ENCODE results near the gene PSMB11. TPM values are rescaled to one million over a fixed set of nuclear protein-coding genes. Genes with fewer than 3 reads are reported as not detected.
A peak's percentile ranks its signal among the peaks of the same experiment; 100 is the strongest.

PSMB11 gene
- total and polyA plus RNA-seq, 2 donors (not counting 3 experiments of a cell fraction or from before 2014, with no cell fraction given) = not detected

GRCh38 chr14:23093104-23093503, 51.1 kb downstream of the PSMB11 start:
- CTCF ChIA-PET = interaction anchor here (1.2 to 4.6 kb wide), 4 partner anchors 12 to 25 kb away, joined by 4 to 43 read pairs (median 18); no protein-coding TSS in a partner anchor
- no peak overlapping the region for H3K27ac ChIP-seq (ENCODE audit: insufficient read depth, low read depth, low read length)
- peaks cover 4% of the 10 kb centered on the region for H4K20me1 ChIP-seq (replicated peaks; ENCODE audit: control insufficient read depth, extremely low read depth, insufficient read depth, low read length)
- dilution Hi-C loops (cut with MboI; ENCODE audit: extremely low pct_ligation_motif_present, low sequenced_read_pairs) = no loop called here
- H3K79me2 ChIP-seq (ENCODE audit: control insufficient read depth, insufficient read depth, low read length) = peaks cover 75% of the 10 kb centered on the region
- POLR2A ChIA-PET = no interaction called here
- no peak overlapping the region for H3K9ac ChIP-seq (replicated peaks; ENCODE audit: extremely low read depth, insufficient read depth, low read length)
- no peak overlapping the region for H2AFZ ChIP-seq (ENCODE audit: low read depth, low read length)
- peaks cover 36% of the 10 kb centered on the region for H3K4me1 ChIP-seq (ENCODE audit: control insufficient read depth, extremely low read depth, insufficient read depth, low read length)
- H3K27me3 ChIP-seq (ENCODE audit: control insufficient read depth in 2 of 2, insufficient read depth in 2 of 2, low read length in 2 of 2) = no peaks in the 10 kb centered on the region
- BruUV-seq (replicated peaks) = TSS peak; percentile 31
- no peak overlapping the region for H3K4me3 ChIP-seq (replicated peaks in 1 of 3; ENCODE audit: insufficient read depth in 1 of 3, low read depth in 1 of 3, low read length in 3 of 3)
- H3K9me3 ChIP-seq (replicated peaks; ENCODE audit: control insufficient read depth, insufficient read depth, low read length) = no peaks in the 10 kb centered on the region
- no peaks in the 10 kb centered on the region for H3K9me1 ChIP-seq (replicated peaks; ENCODE audit: control insufficient read depth, extremely low read depth, insufficient read depth, low read length)
- no peak for TF ChIP-seq POLR2AphosphoS5 (IDR thresholded peaks at IDR 0.05; ENCODE audit: insufficient read depth, low read depth, low read length)
- DNase-seq (ENCODE audit: low read depth, low spot score) (no peak), FAIRE-seq (no peak)
- H3K36me3 ChIP-seq (ENCODE audit: control insufficient read depth in 2 of 2, extremely low read depth in 1 of 2, insufficient read depth in 2 of 2, low read length in 2 of 2) = peaks cover 12 to 33% of the 10 kb centered on the region in 2 experiments
- H3K4me2 ChIP-seq (ENCODE audit: insufficient read depth, low read length) = peak overlapping the region; percentile 99
- intact Hi-C loops (cut with micrococcal nuclease) = no loop called here

DNA sequence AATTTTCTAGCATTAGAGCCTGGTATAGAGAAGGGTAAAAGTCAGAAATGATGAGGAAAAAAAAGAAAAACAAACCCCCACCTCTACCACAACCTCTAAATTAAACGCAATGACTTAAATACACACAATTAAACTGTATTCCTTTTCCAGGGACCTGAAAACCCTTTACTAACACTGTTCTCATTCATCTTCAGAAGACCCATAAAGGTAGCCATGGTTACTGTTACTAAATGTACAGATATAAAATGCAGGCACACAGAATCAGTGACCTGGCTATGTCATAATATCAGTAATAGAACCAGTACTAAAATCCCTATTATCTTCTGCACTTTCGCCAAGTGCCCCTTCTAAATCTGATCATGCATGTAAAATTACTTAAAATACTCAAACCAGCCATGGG, 51.5 kb downstream of the PSMB11 start:
- Histone ChIP-seq H3K9me1 (replicated peaks; ENCODE audit: control insufficient read depth, extremely low read depth, insufficient read depth, low read length) (no peaks in the 10 kb centered on the region), H3K79me2 (ENCODE audit: control insufficient read depth, insufficient read depth, low read length) (peaks cover 75% of the 10 kb centered on the region), H3K27ac (ENCODE audit: insufficient read depth, low read depth, low read length) (no peak overlapping the region), H3K4me1 (ENCODE audit: control insufficient read depth, extremely low read depth, insufficient read depth, low read length) (peaks cover 36% of the 10 kb centered on the region), H3K36me3 (ENCODE audit: control insufficient read depth in 2 of 2, extremely low read depth in 1 of 2, insufficient read depth in 2 of 2, low read length in 2 of 2) (peaks cover 12 to 29% of the 10 kb centered on the region in 2 experiments), H3K9ac (replicated peaks; ENCODE audit: extremely low read depth, insufficient read depth, low read length) (peak overlapping the region; percentile 94), H2AFZ (ENCODE audit: low read depth, low read length) (no peak overlapping the region), H4K20me1 (replicated peaks; ENCODE audit: control insufficient read depth, extremely low read depth, insufficient read depth, low read length) (peaks cover 4% of the 10 kb centered on the region), H3K4me2 (ENCODE audit: insufficient read depth, low read length) (peak overlapping the region; percentile 99), H3K27me3 (ENCODE audit: control insufficient read depth in 2 of 2, insufficient read depth in 2 of 2, low read length in 2 of 2) (no peaks in the 10 kb centered on the region), H3K9me3 (replicated peaks; ENCODE audit: control insufficient read depth, insufficient read depth, low read length) (no peaks in the 10 kb centered on the region), H3K4me3 (replicated peaks in 1 of 3; ENCODE audit: insufficient read depth in 1 of 3, low read depth in 1 of 3, low read length in 3 of 3) (peak overlapping the region in 2 of 3 experiments; percentile 94 to 99)
- CTCF ChIA-PET = interaction anchor here (1.4 to 5.1 kb wide), 3 partner anchors 25 to 107 kb away, joined by 3 to 83 read pairs (median 30); no protein-coding TSS in a partner anchor
- TF ChIP-seq JUN (IDR thresholded peaks at IDR 0.05; ENCODE audit: borderline replicate concordance, insufficient read depth, insufficient read length, low read depth) (no peak), POLR2AphosphoS5 (IDR thresholded peaks at IDR 0.05; ENCODE audit: insufficient read depth, low read depth, low read length) (no peak), CTCF (IDR thresholded peaks at IDR 0.05; ENCODE audit: extremely low read depth in 1 of 2, insufficient read depth in 1 of 2, low read depth in 1 of 2, low read length in 2 of 2) (no peak), POLR2A (IDR thresholded peaks at IDR 0.05; ENCODE audit: low read depth, low read length) (no peak), FOS (IDR thresholded peaks at IDR 0.05; ENCODE audit: borderline replicate concordance, insufficient read depth, low read length) (no peak), MYC (IDR thresholded peaks at IDR 0.05; ENCODE audit: low read depth, low read length) (no peak), GATA2 (IDR thresholded peaks at IDR 0.05; ENCODE audit: insufficient read depth, insufficient read length, low read depth, low read length) (no peak), EZH2 (IDR thresholded peaks at IDR 0.05; ENCODE audit: borderline replicate concordance, low read depth, low read length, severe bottlenecking) (no peak)
- TF ChIP-seq, protein P1, sequence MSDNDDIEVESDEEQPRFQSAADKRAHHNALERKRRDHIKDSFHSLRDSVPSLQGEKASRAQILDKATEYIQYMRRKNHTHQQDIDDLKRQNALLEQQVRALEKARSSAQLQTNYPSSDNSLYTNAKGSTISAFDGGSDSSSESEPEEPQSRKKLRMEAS (IDR thresholded peaks at IDR 0.05; ENCODE audit: insufficient read depth, insufficient read length) = no peak
- POLR2A ChIA-PET = no interaction called here
- DNase-seq (ENCODE audit: low read depth, low spot score) = no peak
- no peak for FAIRE-seq
- dilution Hi-C loops (cut with MboI; ENCODE audit: extremely low pct_ligation_motif_present, low sequenced_read_pairs) (no loop called here), intact Hi-C loops (cut with micrococcal nuclease) (no loop called here)
- no TSS peak for BruUV-seq (replicated peaks)
